Suprapubic skin (tissue), 4 donors: ENCODE results near the gene CANT1. TPM values are rescaled to one million over a fixed set of nuclear protein-coding genes. Genes with fewer than 3 reads are reported as not detected.

Source experiments
- DNase-seq, 2 donors: peaks; one replicate each; pipeline ENCODE4 v3.0.0-alpha.2; 2019; ENCODE audit warnings: low spot score in 2 of 2
- H3K27ac ChIP-seq: fragments of 200-600 bp; sonication (generic); one replicate; pipeline ENCODE4 v1.5.1; 2019
- H3K27me3 ChIP-seq: fragments of 200-600 bp; sonication (generic); one replicate; pipeline ENCODE4 v1.5.1; 2019
- H3K36me3 ChIP-seq: fragments of 200-600 bp; sonication (generic); one replicate; pipeline ENCODE4 v1.5.1; 2019
- H3K4me1 ChIP-seq: fragments of 200-600 bp; sonication (generic); one replicate; pipeline ENCODE4 v1.5.1; 2019
- H3K4me3 ChIP-seq: fragments of 200-600 bp; sonication (generic); one replicate; pipeline ENCODE4 v1.5.1; 2019; ENCODE audit warnings: mild to moderate bottlenecking
- H3K9me3 ChIP-seq: fragments of 200-600 bp; sonication (generic); one replicate; pipeline ENCODE4 v1.5.1; 2019
- CTCF ChIP-seq, 2 donors: fragments of 200-600 bp in 1 of 2; fragments of 450-650 bp in 1 of 2; sonication (generic) in 1 of 2; IDR thresholded peaks; one replicate each; pipeline ENCODE4 v1.5.1; 2016 to 2019; ENCODE audit warnings: antibody characterized with exemption in 2 of 2, mild to moderate bottlenecking in 1 of 2, moderate library complexity in 1 of 2
- EP300 ChIP-seq: sonication (generic); formaldehyde crosslinking; IDR thresholded peaks from one replicate; pipeline ENCODE4 v1.6.1; 2017; ENCODE audit warnings: antibody characterized with exemption
- POLR2A ChIP-seq, 2 donors: fragments of 450-650 bp; IDR thresholded peaks; one replicate each; pipeline ENCODE4 v1.6.1; 2017; ENCODE audit warnings: antibody characterized with exemption in 2 of 2, mild to moderate bottlenecking in 2 of 2, moderate library complexity in 2 of 2
- POLR2AphosphoS5 ChIP-seq, 3 donors: sonication (generic); formaldehyde crosslinking; IDR thresholded peaks; one replicate each; pipeline ENCODE4 v1.6.1; 2017; ENCODE audit warnings: antibody characterized with exemption in 3 of 3
- WGBS: methylation state at CpG from one replicate; pipeline ENCODE4 v1.1.5; 2018; 5-methylcytosine and 5-hydroxymethylcytosine counted together
- total RNA-seq, 4 donors: library from RNA; depleted of rRNA; stranded (reverse); fragments of >200 nt; gene quantifications; one replicate each; pipeline ENCODE4 v1.1.0, GENCODE V29; 2016

The CANT1 gene
- total RNA-seq, 4 donors from 2014 or later = 21.8 to 37.4 (median 30.1) TPM

- WGBS = 52% methylated on average over 6 of the region's 10 CpGs
- Histone ChIP-seq H3K36me3 (no peaks in the 10 kb centered on the region), H3K27me3 (no peaks in the 10 kb centered on the region), H3K4me1 (peaks cover 24% of the 10 kb centered on the region), H3K27ac (no peak overlapping the region), H3K4me3 (no peak overlapping the region), H3K9me3 (peaks cover 11% of the 10 kb centered on the region)
- TF ChIP-seq POLR2AphosphoS5 (IDR thresholded peaks at IDR 0.05) = no peak
- no peak for TF ChIP-seq POLR2A (IDR thresholded peaks at IDR 0.05)
- TF ChIP-seq CTCF (IDR thresholded peaks at IDR 0.05) = no peak
- no peak for TF ChIP-seq EP300
- DNase-seq = no peak
These were observed 56.9 kb downstream of the CANT1 start for GRCh38 chr17:78952706-78953105.

GRCh38 chr17:78951967-78952551 lies 57.5 kb downstream of the CANT1 start:
- Histone ChIP-seq H3K27ac (peak overlapping the region; percentile 12), H3K4me3 (no peak overlapping the region), H3K27me3 (no peaks in the 10 kb centered on the region), H3K36me3 (no peaks in the 10 kb centered on the region), H3K9me3 (peaks cover 11% of the 10 kb centered on the region), H3K4me1 (peaks cover 24% of the 10 kb centered on the region)
- no peak for DNase-seq
- TF ChIP-seq POLR2AphosphoS5 (IDR thresholded peaks at IDR 0.05) (no peak), CTCF (IDR thresholded peaks at IDR 0.05) (no peak), EP300 (no peak), POLR2A (IDR thresholded peaks at IDR 0.05) (no peak)
- WGBS = 51% methylated on average over 7 of the region's 12 CpGs

DNA sequence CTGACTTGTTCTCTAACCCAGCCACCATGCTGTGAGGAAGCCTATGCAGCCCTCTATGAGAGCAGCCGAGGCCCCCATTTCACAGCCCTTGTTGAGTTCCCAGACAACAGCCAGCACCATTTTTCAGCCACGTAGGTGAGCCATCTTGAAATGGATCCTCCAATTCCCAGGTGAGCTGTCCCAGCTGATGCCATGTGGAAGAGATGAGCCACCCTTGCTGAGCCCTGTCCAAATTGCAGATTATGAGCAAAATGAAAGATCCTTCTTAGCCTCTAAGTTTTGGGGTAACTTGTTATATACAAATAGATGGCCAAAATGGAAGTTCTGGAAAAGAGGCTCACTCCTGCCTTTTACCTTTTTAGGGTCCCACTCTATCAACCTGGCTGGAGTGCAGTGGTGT lies 58.7 kb downstream of the CANT1 start:
- 100% methylated on average over 2 of the region's 2 CpGs for WGBS
- H3K27ac ChIP-seq = no peak overlapping the region

GRCh38 chr17:78947235-78948149 lies 62.1 kb downstream of the CANT1 start:
- H3K4me3 ChIP-seq = no peak overlapping the region
- 72% methylated on average over 15 of the region's 18 CpGs for WGBS
- H3K27me3 ChIP-seq = no peaks in the 10 kb centered on the region
- no peak overlapping the region for H3K27ac ChIP-seq
- TF ChIP-seq EP300 (no peak), POLR2AphosphoS5 (IDR thresholded peaks at IDR 0.05) (no peak), CTCF (IDR thresholded peaks at IDR 0.05) (no peak), POLR2A (IDR thresholded peaks at IDR 0.05) (no peak)
- no peaks in the 10 kb centered on the region for H3K36me3 ChIP-seq
- peaks cover 7% of the 10 kb centered on the region for H3K4me1 ChIP-seq
- peaks cover 11% of the 10 kb centered on the region for H3K9me3 ChIP-seq
- DNase-seq = no peak

More for the DNA sequence above, 58.7 kb downstream of the CANT1 start:
- peaks cover 11% of the 10 kb centered on the region for H3K9me3 ChIP-seq
- H3K27me3 ChIP-seq = no peaks in the 10 kb centered on the region
- DNase-seq = no peak
- H3K4me3 ChIP-seq = no peak overlapping the region
- peaks cover 24% of the 10 kb centered on the region for H3K4me1 ChIP-seq
- no peaks in the 10 kb centered on the region for H3K36me3 ChIP-seq
- TF ChIP-seq POLR2A (IDR thresholded peaks at IDR 0.05) = no peak
- TF ChIP-seq POLR2AphosphoS5 (IDR thresholded peaks at IDR 0.05) = no peak
- TF ChIP-seq CTCF (IDR thresholded peaks at IDR 0.05) = no peak
- no peak for TF ChIP-seq EP300

DNA sequence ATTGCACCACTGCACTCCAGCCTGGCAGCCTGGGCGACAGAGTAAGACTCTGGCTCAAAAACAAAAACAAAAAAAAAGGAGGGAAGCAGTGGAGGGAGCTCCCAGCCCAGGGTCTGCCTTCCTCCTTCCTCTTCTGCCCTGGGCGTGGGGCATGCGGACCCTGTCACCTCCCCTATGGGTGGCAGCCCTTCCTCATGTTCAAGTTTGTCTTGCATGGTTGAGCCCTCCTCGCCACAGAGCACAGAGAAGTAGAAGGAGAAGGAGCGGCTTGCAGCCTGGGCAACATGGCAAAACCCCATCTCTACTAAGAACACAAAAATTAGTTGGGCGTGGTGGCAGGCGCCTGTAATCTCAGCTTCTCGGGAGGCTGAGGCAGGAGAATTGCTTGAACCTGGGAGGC lies 62.9 kb downstream of the CANT1 start:
- no peak overlapping the region for H3K27ac ChIP-seq
- H3K4me3 ChIP-seq = no peak overlapping the region
- WGBS = 83% methylated on average over 8 of the region's 8 CpGs
- H3K4me1 ChIP-seq = no peaks in the 10 kb centered on the region
- no peaks in the 10 kb centered on the region for H3K27me3 ChIP-seq
- H3K9me3 ChIP-seq = peaks cover 11% of the 10 kb centered on the region
- no peak for DNase-seq
- no peaks in the 10 kb centered on the region for H3K36me3 ChIP-seq
- TF ChIP-seq EP300 (no peak), CTCF (IDR thresholded peaks at IDR 0.05) (no peak), POLR2A (IDR thresholded peaks at IDR 0.05) (no peak), POLR2AphosphoS5 (IDR thresholded peaks at IDR 0.05) (no peak)
